ENCODE data around the gene CTDSP1.

Gene CTDSP1

DNA sequence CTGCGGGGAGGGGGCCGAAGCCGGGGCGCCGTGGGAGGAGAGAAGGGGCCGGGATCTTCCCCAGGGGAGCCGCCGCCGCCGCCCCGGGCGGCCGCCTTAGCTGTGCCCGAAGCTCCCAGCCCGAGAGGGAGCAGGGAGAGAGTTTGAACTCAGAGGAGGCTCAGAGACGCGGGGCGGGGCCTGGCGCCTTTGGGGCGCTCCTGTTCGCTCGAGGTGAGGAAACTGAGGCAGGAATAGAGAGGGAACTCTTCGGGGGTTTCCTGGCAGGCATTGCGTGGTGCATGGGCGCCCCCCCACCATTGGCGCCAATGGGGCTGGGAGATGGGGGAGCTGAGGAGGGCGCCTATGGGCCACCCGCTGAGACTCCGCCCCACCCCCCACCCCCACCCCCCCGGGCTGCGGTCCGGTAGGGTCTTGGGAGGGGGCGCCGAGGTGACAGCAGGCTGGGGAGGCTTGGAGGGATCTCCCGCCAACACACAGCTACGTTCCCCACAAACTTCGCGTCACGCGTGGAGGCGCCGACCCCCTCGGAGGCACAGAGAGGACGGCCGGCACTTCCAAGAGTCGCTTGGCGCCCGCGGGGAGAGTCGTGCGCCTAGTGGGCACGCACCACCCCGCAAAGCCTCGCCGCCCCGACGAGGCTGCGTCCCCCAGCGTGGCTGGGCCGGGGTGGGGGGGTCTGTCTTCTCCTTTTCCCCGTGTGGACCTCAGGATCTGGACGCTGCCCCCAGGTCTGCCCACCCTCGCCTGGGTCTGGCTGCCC lies 680 bp downstream of the CTDSP1 start:
- DNase-seq: peak in 2 of 3 donors; percentile 27 to 59

DNA sequence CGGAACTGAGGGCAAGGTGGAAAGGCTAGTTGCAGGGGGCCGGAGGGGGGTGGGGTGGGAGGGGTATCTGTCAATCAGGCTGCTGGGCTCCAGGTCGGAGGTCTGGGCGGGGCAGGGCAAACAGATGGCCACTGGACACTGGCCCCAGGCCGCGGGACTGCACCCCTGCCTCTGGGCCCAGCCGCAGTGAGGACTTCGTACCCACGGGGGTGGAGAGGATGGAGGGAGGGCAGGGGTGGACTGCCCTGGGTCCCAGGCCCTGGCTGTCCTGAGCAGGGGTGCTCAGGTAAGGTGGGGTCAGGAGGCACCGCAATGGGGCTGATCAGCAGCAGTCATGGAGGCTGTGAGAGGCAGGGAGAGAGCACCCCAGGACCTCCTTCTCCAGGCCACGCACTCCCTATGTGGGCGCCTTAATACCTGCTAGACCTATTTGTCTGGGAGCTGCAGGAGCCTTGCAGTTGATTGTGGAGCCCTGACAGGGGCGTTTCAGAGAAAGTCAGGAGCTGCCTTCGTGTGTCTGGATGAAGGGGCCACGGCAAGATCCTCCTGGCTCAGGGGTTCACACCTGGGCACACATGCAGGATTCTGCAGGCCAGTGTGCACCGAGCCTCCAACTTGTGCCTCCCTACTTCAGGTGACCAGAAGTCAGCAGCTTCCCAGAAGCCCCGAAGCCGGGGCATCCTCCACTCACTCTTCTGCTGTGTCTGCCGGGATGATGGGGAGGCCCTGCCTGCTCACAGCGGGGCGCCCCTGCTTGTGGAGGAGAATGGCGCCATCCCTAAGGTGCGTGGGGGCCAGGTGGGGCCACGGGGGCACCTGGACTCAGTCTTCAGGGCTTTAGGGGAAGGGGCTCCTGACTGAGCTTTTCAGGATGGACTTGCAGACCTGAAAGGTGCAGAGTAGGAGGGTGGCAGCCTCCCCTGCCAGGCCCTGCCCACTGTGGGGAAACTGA lies 1.5 kb downstream of the CTDSP1 start:
- DNase-seq: peak in 1 of 3 donors; percentile 5

GRCh38 chr2:218401890-218402289 lies 2.2 kb downstream of the CTDSP1 start:
- DNase-seq: peak in 1 of 3 donors; percentile 38

DNA sequence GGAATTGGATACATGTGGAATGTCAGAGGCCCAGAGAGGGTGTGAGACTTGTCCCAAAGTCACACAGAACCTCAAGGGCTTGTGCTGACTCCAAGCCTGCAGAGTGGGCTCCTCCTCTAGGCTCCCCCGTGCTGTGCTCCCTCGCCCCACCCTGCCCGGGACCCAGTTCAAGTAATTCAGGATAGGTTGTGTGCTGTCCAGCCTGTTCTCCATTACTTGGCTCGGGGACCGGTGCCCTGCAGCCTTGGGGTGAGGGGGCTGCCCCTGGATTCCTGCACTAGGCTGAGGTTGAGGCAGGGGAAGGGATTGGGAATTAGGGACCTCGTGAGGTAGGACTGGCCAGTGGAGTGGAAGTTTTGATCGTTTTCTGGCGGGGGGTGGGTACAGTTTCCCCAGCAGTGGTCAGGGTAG lies 2.8 kb downstream of the CTDSP1 start:
- DNase-seq: no peak

DNA sequence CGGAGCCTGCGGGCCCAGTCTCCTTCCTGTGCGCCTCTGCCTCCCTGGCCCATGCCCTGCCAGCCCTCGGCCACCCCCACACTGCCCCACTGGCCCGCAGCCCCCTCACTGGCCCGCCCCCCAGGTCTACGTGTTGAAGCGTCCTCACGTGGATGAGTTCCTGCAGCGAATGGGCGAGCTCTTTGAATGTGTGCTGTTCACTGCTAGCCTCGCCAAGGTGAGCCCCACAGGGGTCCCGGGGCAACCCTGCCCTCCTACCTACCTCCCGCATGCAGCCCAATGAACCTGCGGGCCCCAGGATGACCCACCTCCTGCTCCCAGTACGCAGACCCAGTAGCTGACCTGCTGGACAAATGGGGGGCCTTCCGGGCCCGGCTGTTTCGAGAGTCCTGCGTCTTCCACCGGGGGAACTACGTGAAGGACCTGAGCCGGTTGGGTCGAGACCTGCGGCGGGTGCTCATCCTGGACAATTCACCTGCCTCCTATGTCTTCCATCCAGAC lies 3.3 kb downstream of the CTDSP1 start:
- no peak for DNase-seq

DNA sequence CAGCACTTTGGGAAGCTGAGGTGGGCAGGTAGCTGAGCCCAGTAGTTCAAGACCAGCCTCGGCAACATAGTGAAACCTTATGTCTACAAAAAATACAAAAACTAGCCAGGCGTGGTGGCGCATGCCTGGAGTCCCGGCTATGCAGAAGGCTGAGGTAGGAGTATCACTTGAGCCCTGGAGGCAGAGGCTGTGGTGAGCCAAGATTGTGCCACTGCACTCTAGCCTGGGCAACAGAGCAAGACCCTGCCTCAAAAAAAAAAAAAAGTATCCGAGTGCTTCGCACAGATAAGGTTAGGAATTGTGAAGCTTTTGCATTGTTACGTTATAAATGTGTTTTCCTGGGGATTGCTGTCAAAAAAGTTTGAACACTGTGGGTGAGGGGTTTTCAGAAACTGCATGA lies 4.1 kb downstream of the CTDSP1 start:
- DNase-seq: no peak

DNA sequence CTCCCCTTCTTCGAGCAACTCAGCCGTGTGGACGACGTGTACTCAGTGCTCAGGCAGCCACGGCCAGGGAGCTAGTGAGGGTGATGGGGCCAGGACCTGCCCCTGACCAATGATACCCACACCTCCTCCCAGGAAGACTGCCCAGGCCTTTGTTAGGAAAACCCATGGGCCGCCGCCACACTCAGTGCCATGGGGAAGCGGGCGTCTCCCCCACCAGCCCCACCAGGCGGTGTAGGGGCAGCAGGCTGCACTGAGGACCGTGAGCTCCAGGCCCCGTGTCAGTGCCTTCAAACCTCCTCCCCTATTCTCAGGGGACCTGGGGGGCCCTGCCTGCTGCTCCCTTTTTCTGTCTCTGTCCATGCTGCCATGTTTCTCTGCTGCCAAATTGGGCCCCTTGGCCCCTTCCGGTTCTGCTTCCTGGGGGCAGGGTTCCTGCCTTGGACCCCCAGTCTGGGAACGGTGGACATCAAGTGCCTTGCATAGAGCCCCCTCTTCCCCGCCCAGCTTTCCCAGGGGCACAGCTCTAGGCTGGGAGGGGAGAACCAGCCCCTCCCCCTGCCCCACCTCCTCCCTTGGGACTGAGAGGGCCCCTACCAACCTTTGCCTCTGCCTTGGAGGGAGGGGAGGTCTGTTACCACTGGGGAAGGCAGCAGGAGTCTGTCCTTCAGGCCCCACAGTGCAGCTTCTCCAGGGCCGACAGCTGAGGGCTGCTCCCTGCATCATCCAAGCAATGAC lies 4.8 kb downstream of the CTDSP1 start:
- no peak for DNase-seq

DNA sequence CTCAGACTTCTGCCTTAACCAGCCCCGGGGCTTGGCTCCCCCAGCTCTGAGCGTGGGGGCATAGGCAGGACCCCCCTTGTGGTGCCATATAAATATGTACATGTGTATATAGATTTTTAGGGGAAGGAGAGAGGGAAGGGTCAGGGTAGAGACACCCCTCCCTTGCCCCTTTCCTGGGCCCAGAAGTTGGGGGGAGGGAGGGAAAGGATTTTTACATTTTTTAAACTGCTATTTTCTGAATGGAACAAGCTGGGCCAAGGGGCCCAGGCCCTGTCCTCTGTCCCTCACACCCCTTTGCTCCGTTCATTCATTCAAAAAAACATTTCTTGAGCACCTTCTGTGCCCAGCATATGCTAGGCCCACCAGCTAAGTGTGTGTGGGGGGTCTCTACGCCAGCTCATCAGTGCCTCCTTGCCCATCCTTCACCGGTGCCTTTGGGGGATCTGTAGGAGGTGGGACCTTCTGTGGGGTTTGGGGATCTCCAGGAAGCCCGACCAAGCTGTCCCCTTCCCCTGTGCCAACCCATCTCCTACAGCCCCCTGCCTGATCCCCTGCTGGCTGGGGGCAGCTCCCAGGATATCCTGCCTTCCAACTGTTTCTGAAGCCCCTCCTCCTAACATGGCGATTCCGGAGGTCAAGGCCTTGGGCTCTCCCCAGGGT lies 5.5 kb downstream of the CTDSP1 start:
- no peak for DNase-seq

DNA sequence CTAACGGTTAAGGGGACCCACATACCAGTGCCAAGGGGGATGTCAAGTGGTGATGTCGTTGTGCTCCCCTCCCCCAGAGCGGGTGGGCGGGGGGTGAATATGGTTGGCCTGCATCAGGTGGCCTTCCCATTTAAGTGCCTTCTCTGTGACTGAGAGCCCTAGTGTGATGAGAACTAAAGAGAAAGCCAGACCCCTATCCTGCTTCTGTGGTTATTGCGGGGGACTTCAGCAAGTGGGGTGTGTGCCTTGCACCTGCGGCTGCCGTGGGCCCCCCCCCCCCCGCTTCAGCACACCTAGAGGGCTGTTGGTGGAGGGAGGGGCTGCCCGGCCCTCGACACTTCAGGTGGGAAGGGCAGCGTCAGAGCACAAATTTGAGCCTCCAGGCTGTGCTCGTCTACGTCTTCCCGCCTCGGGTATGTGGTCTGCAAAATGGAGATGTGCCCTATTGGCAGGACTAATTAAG lies 6.1 kb downstream of the CTDSP1 start:
- DNase-seq: no peak

- DNase-seq: peak; percentile 95 to 99 (median 99)
Measured at GRCh38 chr2:218406209-218406948, 6.7 kb downstream of the CTDSP1 start.

GRCh38 chr2:218406949-218407618 lies 7.4 kb downstream of the CTDSP1 start:
- peak; percentile 42 to 49 (median 49) for DNase-seq

- DNase-seq: no peak
Measured at GRCh38 chr2:218407717-218408116, 8.0 kb downstream of the CTDSP1 start.

- no peak for DNase-seq
Measured at GRCh38 chr2:218418321-218418716, 18.7 kb downstream of the CTDSP1 start.

DNA sequence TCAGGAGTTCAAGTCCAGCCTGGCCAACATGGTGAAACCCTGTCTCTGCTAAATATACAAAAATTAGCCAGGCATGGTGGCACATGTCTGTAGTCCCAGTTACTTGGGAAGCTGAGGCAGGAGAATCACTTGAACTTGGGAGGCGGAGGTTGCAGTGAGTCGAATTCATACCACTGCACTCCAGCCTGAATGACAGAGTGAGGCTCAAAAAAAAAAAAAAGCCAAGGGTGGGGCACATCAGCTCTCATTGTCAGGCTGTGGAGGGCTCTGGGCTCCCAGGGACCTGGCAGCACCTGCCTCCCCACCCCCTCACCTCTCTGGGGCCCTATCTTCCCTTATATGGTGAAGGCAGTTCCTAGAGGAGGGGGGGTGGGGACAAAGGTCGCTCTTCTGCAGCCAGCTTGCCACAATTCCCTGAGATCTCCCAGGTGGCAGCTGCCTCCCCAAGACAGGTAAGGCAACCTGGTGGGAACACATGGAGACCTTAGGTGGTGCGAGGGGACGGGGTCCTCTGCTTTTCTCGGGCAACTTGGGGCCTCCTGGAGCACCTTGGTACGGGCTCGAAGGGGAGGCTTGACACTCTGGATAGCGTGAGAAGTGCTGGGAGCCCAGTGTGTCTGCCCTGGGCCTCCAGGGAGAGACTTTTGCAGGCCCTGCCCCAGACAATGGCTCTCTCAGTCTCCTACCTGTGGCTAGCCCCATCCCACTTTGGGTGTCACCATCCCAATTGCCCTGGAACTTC lies 19.2 kb downstream of the CTDSP1 start, which contains the start of gene VIL1:
VIL1 (plus strand) TSS at position 407 of the 742 bp plus-strand sequence. CDS start 4,656 bp downstream, outside the sequence.
- no peak for DNase-seq

- DNase-seq: no peak
Measured at GRCh38 chr2:218419630-218420216, 20.1 kb downstream of the CTDSP1 start.

DNA sequence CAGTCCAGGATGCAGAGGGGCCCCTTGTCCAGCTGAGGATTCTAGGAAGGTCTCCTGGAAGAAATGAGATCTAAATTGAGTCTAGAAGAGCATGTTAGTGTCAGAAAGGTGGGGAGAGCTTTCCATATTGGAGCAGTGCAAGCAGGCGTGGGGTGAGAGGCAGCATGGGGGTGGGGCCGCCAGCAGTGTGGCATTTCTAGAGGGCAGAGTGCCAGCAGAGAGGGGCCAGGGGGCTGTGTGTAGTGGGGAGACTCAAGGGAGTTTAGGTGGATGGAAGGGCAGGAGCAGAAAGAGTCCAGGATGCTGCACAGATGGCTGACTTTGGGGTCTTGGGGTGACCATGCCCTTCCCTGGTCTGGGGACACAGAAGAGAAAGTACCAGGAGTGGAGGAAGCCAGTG lies 21.4 kb downstream of the CTDSP1 start:
- DNase-seq: no peak

DNA sequence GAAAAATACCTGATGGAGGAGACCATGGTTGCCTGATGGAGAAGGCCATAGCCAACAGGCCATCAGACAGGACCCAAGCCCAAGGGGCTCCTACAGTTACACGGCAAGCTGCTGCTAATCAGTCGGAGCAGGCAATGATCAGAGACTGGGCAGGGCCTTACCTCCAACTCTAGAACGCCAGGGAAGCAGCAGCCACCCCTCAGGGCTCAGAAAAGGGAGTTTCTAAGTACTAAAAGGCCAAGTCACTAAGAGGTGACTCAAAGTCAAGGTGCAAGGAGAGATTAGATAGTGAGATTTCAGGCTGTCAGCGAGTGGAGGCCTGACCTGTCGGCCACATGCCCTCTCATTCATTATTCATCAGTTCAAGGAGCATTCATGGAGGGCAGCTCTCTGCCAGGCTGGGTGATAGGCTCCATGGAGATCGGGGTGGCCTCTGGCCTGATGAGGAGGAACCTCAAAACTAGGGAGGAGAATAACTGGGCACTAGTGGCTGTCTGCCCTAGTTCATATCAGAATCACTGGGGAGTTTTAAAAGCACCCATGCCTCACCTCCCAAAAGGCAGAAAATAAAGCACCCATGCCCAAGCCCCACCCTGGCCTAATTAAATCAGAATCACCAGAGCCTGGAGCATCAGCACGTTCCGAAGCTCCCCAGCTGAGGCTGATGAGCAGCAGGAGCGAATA lies 22.9 kb downstream of the CTDSP1 start:
- DNase-seq: no peak

DNA sequence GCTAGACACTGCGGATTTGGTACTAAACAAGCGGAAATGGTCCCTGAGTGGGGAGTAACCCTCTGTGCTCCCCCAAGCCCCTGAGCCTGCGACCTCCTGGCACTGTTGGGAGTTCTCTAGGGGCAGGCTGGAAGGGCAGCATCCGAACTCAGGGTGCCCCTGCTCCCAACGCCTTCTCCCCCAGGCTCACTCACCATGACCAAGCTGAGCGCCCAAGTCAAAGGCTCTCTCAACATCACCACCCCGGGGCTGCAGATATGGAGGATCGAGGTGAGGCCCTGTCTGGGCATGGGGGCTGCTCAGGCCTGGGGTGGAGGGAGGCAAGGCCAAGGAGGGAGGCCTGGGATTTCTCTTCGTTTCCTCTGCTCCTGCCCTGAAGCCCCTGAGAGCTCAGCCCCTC lies 23.9 kb downstream of the CTDSP1 start:
- no peak for DNase-seq

DNA sequence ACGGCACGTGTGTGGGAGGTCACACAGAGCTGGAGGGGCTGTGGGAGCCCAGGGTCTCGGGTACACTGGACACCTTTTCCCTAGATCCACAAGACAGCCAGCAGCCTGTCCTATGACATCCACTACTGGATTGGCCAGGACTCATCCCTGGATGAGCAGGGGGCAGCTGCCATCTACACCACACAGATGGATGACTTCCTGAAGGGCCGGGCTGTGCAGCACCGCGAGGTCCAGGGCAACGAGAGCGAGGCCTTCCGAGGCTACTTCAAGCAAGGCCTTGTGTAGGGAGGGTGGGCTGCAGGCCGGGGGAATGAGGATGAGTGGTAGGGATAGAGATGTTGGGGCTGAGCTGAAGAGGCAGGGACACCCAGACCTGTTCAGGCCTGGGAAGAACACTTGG lies 25.9 kb downstream of the CTDSP1 start:
- no peak for DNase-seq
